Measurements from ENCODE around the gene CCNB2.

Gene CCNB2

DNA sequence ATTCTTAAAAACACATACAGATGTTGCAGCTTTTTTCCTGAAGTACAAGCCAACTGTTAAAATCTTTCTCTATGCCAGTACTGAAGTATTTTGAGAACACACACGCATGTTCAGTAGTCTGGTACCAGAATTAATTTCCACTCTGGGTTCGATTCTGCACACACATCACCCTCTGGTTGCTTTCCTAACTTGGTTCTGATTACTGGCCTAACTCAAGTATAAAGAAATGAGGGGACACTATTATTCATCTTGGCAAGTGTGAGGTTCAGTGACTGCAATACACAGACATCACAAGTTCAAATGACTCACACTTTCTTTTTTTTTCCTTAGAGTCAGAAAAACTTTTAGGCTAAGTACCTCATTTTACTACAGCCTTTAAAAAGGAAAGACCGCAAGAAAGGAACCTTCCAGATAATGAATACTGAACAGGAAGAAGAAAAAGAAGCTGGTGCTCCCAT lies 64.3 kb downstream of the CCNB2 start:
- no peak for DNase-seq

DNA sequence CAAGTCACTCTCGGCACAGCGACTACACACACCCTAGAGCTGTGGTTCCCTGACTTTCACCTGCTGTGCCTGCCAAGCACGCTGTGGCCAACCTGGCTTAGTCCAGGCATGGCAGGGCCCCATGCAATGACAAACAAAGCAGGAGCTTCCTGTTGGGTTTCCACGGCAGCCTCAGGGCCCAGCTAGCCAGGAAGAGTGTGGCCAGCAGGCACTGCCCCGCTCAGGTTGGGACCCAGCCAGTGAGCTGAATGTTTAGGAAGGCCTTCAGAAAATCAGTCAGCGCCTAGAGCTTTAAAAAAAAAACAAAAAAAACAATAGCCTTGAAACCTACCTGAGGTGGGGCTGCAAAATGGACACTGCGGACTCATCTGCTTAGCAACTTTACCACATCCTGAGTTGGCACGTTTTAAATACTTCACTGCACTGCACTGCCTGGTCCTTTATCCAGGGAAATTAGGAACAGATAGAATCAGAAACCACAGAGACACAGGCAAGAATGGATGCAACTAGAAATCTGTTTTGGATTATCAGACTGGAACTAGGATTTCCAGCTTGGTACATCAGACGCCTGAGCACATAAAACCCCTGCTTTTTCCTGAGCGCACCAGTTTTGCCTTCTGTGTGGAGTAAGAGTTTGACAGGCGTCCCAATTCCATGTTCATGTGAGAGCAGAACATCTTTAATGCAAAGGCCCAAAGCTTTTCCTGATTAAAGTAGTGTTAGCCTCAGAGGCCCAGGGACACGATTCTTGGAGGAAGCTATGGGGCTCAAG lies 65.5 kb downstream of the CCNB2 start:
- DNase-seq = no peak

DNA sequence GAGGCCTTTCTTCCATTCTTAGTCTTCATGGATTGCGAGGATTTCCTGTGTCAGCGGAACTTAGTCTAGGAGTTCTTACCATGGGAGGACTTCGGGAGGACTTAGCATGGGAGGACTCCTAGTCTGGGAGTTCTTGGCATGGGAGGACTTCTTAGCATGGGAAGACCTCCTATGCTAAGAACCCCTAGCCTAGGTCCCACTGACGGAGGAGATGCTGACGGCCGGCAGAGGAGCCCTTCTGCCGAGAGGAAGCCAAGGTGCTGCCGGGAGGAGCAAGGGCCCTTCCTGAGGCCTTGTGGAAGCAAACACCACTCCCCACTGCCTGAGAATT lies 66.1 kb downstream of the CCNB2 start:
- DNase-seq = no peak

GRCh38 chr15:59172289-59172901 lies 67.4 kb downstream of the CCNB2 start:
- no peak for DNase-seq

- no peak for DNase-seq
These were observed 68.2 kb downstream of the CCNB2 start for GRCh38 chr15:59173194-59173593.

DNA sequence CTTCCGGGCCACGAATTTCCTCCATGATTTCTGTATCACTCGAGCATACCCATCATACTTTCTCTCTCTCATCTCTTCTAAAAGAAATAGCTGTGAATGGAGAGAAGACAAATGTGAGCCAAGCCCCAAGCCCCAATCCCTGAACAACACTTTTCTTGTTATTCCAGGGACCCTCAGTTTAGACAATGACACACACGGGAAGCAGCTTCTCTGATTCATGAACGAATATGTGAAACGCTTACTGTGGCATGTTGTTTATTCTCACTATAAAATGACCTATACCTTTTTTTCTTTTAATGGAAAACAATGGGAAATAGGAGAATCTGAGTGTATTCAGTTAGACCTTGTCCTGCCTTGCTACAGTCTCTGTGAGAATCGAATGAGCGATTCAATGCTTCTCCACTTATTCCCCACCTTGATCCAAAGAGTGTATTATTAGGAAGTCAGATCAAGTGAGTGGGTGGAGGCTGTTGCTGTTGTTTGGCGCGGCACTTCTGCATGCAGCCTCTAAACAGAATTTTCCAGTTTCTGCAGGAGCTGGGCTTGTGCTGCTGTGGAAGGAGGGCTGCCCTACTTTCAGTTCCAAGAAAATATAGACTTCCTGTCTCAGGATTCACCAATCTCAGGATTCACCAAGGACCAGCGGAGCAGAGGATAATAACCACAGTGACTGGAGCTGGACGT lies 69.3 kb downstream of the CCNB2 start:
- DNase-seq = no peak
